ENCODE data around the gene C12orf54. TPM values are rescaled to one million over a fixed set of nuclear protein-coding genes. Genes with fewer than 3 reads are reported as not detected.
"Not testable (repeated sequence)": the region's sequence is repeated elsewhere in the genome, so short reads cannot be mapped to it uniquely, and the experiment has no call there.

Gene C12orf54
- total RNA-seq, 1 donor from 2014 or later: not detected

DNA sequence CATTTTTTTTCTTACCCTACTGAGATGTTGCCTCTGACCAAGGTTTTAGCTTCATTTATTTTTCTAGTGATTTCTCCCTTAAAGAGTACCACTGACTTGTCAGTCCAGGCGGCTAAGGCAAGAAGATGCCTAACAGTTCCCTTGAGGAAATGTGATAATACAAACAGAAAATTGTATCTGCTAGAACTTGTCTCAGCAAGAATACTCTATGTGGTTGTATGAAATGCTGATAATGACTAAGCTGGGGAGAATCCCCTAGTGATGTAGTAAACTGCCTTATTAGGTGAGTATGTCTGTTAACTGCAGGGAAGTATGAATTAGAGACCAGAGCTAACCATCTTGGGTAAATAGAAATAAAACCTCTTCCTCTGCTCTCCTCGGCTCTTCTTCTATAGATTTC is 6.7 kb downstream of the C12orf54 start:
- no peaks in the 10 kb centered on the region for H3K36me3 Mint-ChIP-seq (ENCODE audit: low read depth)
- H3K27me3 Mint-ChIP-seq (ENCODE audit: low read depth): peaks cover 14% of the 10 kb centered on the region
- H3K4me3 Mint-ChIP-seq: no peak overlapping the region
- no peak overlapping the region for H3K27ac Mint-ChIP-seq (ENCODE audit: unreplicated experiment)
- no peak for TF ChIP-seq CTCF (conservative IDR thresholded peaks at IDR 0.05)
- no peaks in the 10 kb centered on the region for H3K4me1 Mint-ChIP-seq
- no peak for DNase-seq (ENCODE audit: low read depth, low spot score)
- no peaks in the 10 kb centered on the region for H3K9me3 Mint-ChIP-seq

DNA sequence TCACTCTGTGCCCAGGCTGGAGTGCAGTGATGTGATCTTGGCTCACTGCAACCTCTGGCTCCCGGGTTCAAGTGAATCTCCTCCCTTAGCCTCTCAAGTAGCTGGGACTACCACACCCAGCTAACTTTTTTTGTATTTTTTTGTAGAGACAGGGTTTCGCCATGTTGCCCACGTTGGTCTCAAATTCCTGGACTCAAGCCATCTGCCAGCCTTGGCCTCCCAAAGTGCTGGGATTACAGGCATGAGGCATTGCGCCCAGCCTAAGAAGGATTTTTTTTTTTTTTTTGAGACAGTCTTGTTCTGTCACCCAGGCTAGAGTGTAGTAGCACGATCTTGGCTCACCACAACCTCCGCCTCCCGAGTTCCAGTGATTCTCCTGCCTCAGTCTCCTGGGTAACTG is 7.2 kb downstream of the C12orf54 start:
- not testable (repeated sequence) for H3K27ac Mint-ChIP-seq (ENCODE audit: unreplicated experiment); H3K9me3 Mint-ChIP-seq; H3K36me3 Mint-ChIP-seq (ENCODE audit: low read depth)

GRCh38 chr12:48500281-48500680 is 18.0 kb downstream of the C12orf54 start:
- not testable (repeated sequence) for H3K36me3 Mint-ChIP-seq (ENCODE audit: low read depth); H3K4me3 Mint-ChIP-seq; DNase-seq (ENCODE audit: low read depth, low spot score); H3K4me1 Mint-ChIP-seq; H3K27ac Mint-ChIP-seq (ENCODE audit: unreplicated experiment)
- peaks cover 15% of the 10 kb centered on the region for H3K27me3 Mint-ChIP-seq (ENCODE audit: low read depth)
- H3K9me3 Mint-ChIP-seq: peaks cover 17% of the 10 kb centered on the region

More for the DNA sequence above, 7.2 kb downstream of the C12orf54 start:
- H3K4me3 Mint-ChIP-seq; DNase-seq (ENCODE audit: low read depth, low spot score); H3K4me1 Mint-ChIP-seq: not testable (repeated sequence)
- H3K27me3 Mint-ChIP-seq (ENCODE audit: low read depth): peaks cover 11% of the 10 kb centered on the region

DNA sequence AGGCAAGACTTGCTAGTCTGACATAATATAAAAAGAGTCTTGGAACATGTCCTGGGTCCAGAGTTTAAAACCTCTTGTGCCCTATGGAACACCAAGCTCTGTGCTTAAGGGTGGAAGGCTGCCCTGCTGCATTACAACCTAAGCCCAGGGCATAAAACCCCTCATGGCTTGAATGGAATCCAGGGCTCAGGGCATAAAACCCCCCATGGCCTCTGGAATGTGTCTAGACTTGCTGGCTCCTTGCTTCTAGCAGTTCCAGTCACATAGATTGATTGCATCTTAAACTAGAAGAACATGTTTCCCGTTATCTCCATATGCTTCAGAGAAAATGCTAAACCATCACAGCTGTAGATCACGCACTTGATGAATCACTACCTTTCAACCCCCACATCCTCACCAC is 24.5 kb downstream of the C12orf54 start:
- not testable (repeated sequence) for H3K27ac Mint-ChIP-seq (ENCODE audit: unreplicated experiment); H3K4me3 Mint-ChIP-seq; H3K36me3 Mint-ChIP-seq (ENCODE audit: low read depth); H3K4me1 Mint-ChIP-seq; DNase-seq (ENCODE audit: low read depth, low spot score)
- H3K9me3 Mint-ChIP-seq: peaks cover 17% of the 10 kb centered on the region
- H3K27me3 Mint-ChIP-seq (ENCODE audit: low read depth): peaks cover 18% of the 10 kb centered on the region

GRCh38 chr12:48508987-48509386 is 26.7 kb downstream of the C12orf54 start:
- Mint-ChIP-seq H3K4me1 (no peaks in the 10 kb centered on the region), H3K27ac (ENCODE audit: unreplicated experiment) (no peak overlapping the region), H3K36me3 (ENCODE audit: low read depth) (no peaks in the 10 kb centered on the region), H3K4me3 (no peak overlapping the region), H3K27me3 (ENCODE audit: low read depth) (peaks cover 18% of the 10 kb centered on the region), H3K9me3 (peaks cover 13% of the 10 kb centered on the region)
- no peak for DNase-seq (ENCODE audit: low read depth, low spot score)
- no peak for TF ChIP-seq CTCF (conservative IDR thresholded peaks at IDR 0.05)

GRCh38 chr12:48510111-48510510 is 27.8 kb downstream of the C12orf54 start:
- TF ChIP-seq CTCF (conservative IDR thresholded peaks at IDR 0.05): no peak
- Mint-ChIP-seq H3K9me3 (peaks cover 10% of the 10 kb centered on the region), H3K27me3 (ENCODE audit: low read depth) (peaks cover 9% of the 10 kb centered on the region), H3K27ac (ENCODE audit: unreplicated experiment) (no peak overlapping the region), H3K4me3 (no peak overlapping the region), H3K36me3 (ENCODE audit: low read depth) (no peaks in the 10 kb centered on the region), H3K4me1 (no peaks in the 10 kb centered on the region)
- no peak for DNase-seq (ENCODE audit: low read depth, low spot score)

DNA sequence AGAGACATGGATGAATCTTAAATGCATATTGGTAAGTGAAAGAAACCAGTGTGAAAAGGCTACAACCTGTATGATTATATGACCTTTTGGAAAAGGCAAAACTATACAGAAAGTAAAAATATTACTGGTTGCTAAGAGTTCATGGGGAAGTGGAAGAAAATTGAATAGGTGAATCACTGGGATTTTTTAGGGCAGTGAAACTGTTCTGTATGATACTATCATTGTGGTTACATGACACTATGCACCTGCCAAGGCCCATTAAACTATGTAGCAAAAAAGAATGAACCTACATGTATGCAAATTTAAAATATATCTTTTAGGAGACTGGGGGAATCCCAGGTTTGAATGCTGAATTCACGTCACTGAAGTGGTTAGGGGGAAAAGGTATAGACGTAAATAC is 30.6 kb downstream of the C12orf54 start:
- no peak overlapping the region for H3K27ac Mint-ChIP-seq (ENCODE audit: unreplicated experiment)
- H3K9me3 Mint-ChIP-seq: peaks cover 7% of the 10 kb centered on the region
- no peak for TF ChIP-seq CTCF (conservative IDR thresholded peaks at IDR 0.05)
- no peaks in the 10 kb centered on the region for H3K27me3 Mint-ChIP-seq (ENCODE audit: low read depth)
- no peaks in the 10 kb centered on the region for H3K4me1 Mint-ChIP-seq
- no peaks in the 10 kb centered on the region for H3K36me3 Mint-ChIP-seq (ENCODE audit: low read depth)
- DNase-seq (ENCODE audit: low read depth, low spot score): no peak
- no peak overlapping the region for H3K4me3 Mint-ChIP-seq

Data from neural crest cell (in vitro differentiated cells).